ENCODE measurements around the gene TMIE. TPM values are rescaled to one million over a fixed set of nuclear protein-coding genes. Genes with fewer than 3 reads are reported as not detected.

TMIE gene
- polyA plus RNA-seq, 1 donor from 2014 or later, result not detected

DNA sequence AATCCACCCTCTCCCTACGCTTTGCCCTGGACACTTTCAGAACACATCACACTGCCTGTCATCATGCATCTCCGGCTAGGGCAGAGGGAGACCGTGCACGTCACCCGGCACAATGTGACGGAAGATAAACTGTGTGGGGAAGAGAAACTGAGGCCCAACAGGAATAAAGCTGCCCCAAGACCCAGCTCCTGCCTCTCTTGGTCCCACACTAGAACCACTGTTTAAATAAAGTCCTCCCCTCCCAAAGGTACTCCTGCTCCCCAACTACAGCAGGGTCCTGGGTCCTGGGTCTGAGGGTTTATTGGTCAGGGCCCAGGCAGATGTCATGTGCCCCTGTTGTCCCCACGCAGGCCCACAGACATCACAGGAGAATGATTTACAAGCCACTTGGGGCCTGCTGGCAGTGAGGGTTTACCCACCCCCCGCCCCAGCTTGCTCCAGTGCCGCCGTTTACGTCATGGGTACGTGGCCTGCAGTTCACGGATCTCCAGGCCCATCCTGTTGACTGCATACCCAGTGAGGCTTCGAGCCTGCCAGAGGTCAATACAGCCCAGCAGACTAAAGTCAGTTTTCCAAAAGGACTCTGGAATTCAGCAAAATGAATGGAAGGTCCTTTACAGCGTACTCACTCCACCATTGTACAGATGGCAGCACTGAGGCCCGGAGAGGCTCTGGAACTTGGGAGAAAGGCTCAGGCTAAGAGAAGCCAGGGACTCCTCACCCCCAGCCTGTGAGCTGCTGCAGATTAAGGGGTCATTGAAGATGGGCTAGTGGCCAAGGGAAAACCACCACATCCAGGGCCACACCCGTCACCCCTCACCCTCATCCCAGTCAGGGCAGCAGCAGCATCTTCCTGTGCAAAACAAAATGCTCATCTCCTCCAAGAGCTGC is 30.9 kb upstream of the TMIE start:
- no peaks in the 10 kb centered on the region for H3K79me2 ChIP-seq (replicated peaks; ENCODE audit: insufficient read depth, low read length)
- no peak overlapping the region for H3K4me2 ChIP-seq (ENCODE audit: low read length)
- no peaks in the 10 kb centered on the region for H3K9me2 ChIP-seq (ENCODE audit: insufficient read depth, low read length)
- no peaks in the 10 kb centered on the region for H4K20me1 ChIP-seq (ENCODE audit: insufficient read depth)
- H3K9me3 ChIP-seq (ENCODE audit: low read length), result no peaks in the 10 kb centered on the region
- no peaks in the 10 kb centered on the region for H3K27me3 ChIP-seq (ENCODE audit: insufficient read depth, low read depth, low read length)
- no peak for TF ChIP-seq EP300 (conservative IDR thresholded peaks at IDR 0.05; ENCODE audit: poor library complexity, severe bottlenecking)
- TF ChIP-seq TAF1 (IDR thresholded peaks at IDR 0.05; ENCODE audit: low read depth), result no peak
- TF ChIP-seq POLR2AphosphoS5 (IDR thresholded peaks at IDR 0.05), result no peak
- no peak for TF ChIP-seq EZH2 (IDR thresholded peaks at IDR 0.05; ENCODE audit: borderline replicate concordance, insufficient read depth, low read length, poor library complexity, severe bottlenecking)
- no peak for TF ChIP-seq SMC3 (conservative IDR thresholded peaks at IDR 0.05; ENCODE audit: poor library complexity)
- no peak for TF ChIP-seq MXI1 (conservative IDR thresholded peaks at IDR 0.05; ENCODE audit: poor library complexity, severe bottlenecking)
- TF ChIP-seq, protein P1, sequence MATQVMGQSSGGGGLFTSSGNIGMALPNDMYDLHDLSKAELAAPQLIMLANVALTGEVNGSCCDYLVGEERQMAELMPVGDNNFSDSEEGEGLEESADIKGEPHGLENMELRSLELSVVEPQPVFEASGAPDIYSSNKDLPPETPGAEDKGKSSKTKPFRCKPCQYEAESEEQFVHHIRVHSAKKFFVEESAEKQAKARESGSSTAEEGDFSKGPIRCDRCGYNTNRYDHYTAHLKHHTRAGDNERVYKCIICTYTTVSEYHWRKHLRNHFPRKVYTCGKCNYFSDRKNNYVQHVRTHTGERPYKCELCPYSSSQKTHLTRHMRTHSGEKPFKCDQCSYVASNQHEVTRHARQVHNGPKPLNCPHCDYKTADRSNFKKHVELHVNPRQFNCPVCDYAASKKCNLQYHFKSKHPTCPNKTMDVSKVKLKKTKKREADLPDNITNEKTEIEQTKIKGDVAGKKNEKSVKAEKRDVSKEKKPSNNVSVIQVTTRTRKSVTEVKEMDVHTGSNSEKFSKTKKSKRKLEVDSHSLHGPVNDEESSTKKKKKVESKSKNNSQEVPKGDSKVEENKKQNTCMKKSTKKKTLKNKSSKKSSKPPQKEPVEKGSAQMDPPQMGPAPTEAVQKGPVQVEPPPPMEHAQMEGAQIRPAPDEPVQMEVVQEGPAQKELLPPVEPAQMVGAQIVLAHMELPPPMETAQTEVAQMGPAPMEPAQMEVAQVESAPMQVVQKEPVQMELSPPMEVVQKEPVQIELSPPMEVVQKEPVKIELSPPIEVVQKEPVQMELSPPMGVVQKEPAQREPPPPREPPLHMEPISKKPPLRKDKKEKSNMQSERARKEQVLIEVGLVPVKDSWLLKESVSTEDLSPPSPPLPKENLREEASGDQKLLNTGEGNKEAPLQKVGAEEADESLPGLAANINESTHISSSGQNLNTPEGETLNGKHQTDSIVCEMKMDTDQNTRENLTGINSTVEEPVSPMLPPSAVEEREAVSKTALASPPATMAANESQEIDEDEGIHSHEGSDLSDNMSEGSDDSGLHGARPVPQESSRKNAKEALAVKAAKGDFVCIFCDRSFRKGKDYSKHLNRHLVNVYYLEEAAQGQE (IDR thresholded peaks at IDR 0.05; ENCODE audit: borderline replicate concordance), result no peak
- TF ChIP-seq RAD21 (conservative IDR thresholded peaks at IDR 0.05), result no peak
- TF ChIP-seq, protein P2, sequence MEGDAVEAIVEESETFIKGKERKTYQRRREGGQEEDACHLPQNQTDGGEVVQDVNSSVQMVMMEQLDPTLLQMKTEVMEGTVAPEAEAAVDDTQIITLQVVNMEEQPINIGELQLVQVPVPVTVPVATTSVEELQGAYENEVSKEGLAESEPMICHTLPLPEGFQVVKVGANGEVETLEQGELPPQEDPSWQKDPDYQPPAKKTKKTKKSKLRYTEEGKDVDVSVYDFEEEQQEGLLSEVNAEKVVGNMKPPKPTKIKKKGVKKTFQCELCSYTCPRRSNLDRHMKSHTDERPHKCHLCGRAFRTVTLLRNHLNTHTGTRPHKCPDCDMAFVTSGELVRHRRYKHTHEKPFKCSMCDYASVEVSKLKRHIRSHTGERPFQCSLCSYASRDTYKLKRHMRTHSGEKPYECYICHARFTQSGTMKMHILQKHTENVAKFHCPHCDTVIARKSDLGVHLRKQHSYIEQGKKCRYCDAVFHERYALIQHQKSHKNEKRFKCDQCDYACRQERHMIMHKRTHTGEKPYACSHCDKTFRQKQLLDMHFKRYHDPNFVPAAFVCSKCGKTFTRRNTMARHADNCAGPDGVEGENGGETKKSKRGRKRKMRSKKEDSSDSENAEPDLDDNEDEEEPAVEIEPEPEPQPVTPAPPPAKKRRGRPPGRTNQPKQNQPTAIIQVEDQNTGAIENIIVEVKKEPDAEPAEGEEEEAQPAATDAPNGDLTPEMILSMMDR (IDR thresholded peaks at IDR 0.05; ENCODE audit: poor library complexity, severe bottlenecking), result no peak
- H3K36me3 ChIP-seq (ENCODE audit: insufficient read depth, low read length), result no peaks in the 10 kb centered on the region
- H3F3A ChIP-seq (ENCODE audit: insufficient read depth, low read length, poor library complexity, severe bottlenecking), result no peaks in the 10 kb centered on the region
- H3K27ac ChIP-seq (ENCODE audit: low read length), result no peak overlapping the region
- H2AFZ ChIP-seq (ENCODE audit: low read depth, low read length), result no peak overlapping the region
- no peak overlapping the region for H3K4me3 ChIP-seq (ENCODE audit: low read length)
- no peak overlapping the region for H3K9ac ChIP-seq (ENCODE audit: low read length)

DNA sequence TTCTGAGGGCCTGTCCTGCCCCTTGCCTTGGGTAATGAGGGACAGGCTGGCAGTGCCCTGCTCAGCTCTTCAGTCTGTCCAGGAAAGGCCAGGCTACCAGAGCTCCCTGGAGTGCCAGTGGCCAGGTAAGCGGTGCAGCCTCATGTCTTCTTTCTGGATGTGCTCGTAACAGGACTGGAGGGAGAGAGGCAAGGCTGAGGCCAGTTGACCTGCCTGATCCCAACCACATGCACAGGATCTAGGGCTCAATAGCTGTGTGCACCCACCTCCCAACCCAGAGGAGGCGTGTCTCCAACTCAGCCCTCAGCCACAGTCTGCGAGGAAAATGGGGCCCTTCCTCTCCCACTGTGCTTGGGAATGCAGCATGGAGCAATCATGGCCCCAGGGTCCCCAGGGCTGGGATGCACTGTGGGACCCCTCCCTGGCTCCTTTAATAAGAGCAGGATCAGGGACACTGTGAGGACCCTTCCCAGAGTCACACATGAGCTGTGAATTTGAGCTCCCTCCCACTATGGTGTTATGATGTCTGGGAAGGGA is 30.2 kb upstream of the TMIE start:
- H3F3A ChIP-seq (ENCODE audit: insufficient read depth, low read length, poor library complexity, severe bottlenecking), result no peaks in the 10 kb centered on the region

More for the DNA sequence above, 30.2 kb upstream of the TMIE start:
- Histone ChIP-seq H4K20me1 (ENCODE audit: insufficient read depth) (no peaks in the 10 kb centered on the region), H3K27ac (ENCODE audit: low read length) (no peak overlapping the region), H3K9ac (ENCODE audit: low read length) (no peak overlapping the region), H3K9me3 (ENCODE audit: low read length) (no peaks in the 10 kb centered on the region), H2AFZ (ENCODE audit: low read depth, low read length) (no peak overlapping the region), H3K27me3 (ENCODE audit: insufficient read depth, low read depth, low read length) (no peaks in the 10 kb centered on the region), H3K79me2 (replicated peaks; ENCODE audit: insufficient read depth, low read length) (no peaks in the 10 kb centered on the region), H3K36me3 (ENCODE audit: insufficient read depth, low read length) (no peaks in the 10 kb centered on the region), H3K9me2 (ENCODE audit: insufficient read depth, low read length) (no peaks in the 10 kb centered on the region), H3K4me2 (ENCODE audit: low read length) (no peak overlapping the region), H3K4me3 (ENCODE audit: low read length) (no peak overlapping the region)
- TF ChIP-seq MXI1 (conservative IDR thresholded peaks at IDR 0.05; ENCODE audit: poor library complexity, severe bottlenecking), result no peak
- TF ChIP-seq, protein P1 (IDR thresholded peaks at IDR 0.05; ENCODE audit: borderline replicate concordance), result no peak
- TF ChIP-seq POLR2AphosphoS5 (IDR thresholded peaks at IDR 0.05), result no peak
- TF ChIP-seq TAF1 (IDR thresholded peaks at IDR 0.05; ENCODE audit: low read depth), result no peak
- no peak for TF ChIP-seq EZH2 (IDR thresholded peaks at IDR 0.05; ENCODE audit: borderline replicate concordance, insufficient read depth, low read length, poor library complexity, severe bottlenecking)
- TF ChIP-seq EP300 (conservative IDR thresholded peaks at IDR 0.05; ENCODE audit: poor library complexity, severe bottlenecking), result no peak
- no peak for TF ChIP-seq SMC3 (conservative IDR thresholded peaks at IDR 0.05; ENCODE audit: poor library complexity)
- TF ChIP-seq, protein P2 (IDR thresholded peaks at IDR 0.05; ENCODE audit: poor library complexity, severe bottlenecking), result no peak
- no peak for TF ChIP-seq RAD21 (conservative IDR thresholded peaks at IDR 0.05)
